GM23338 (cell line): Measurements from ENCODE around the gene JHY. TPM values are rescaled to one million over a fixed set of nuclear protein-coding genes. Genes with fewer than 3 reads are reported as not detected.

Source experiments
- ATAC-seq: fragments of 200-7000 bp; cut with Tn5 transposase; 3 replicates; pipeline ENCODE4 v1.9.1; 2020
- DNase-seq: peaks from one replicate; pipeline ENCODE4 v3.0.0-alpha.2; 2015; ENCODE audit warnings: low spot score
- H2AFZ ChIP-seq: fragments of 200-600 bp; sonication (generic); 2 replicates; pipeline ENCODE4 v1.8.0; 2016; ENCODE audit warnings: antibody characterized with exemption, mild to moderate bottlenecking, moderate library complexity
- H3F3A ChIP-seq: fragments of 200-600 bp; sonication (generic); replicated peaks from 2 replicates; pipeline ENCODE4 v1.8.0; 2017; ENCODE audit warnings: antibody characterized with exemption, mixed run types, low read depth
- H3K27ac ChIP-seq: fragments of 200-600 bp; sonication (generic); 2 replicates; pipeline ENCODE4 v1.6.1; 2016; ENCODE audit warnings: low read depth
- H3K27me3 ChIP-seq: fragments of 200-600 bp; sonication (generic); 2 replicates; pipeline ENCODE4 v1.8.0; 2016; ENCODE audit warnings: mild to moderate bottlenecking, mixed run types, moderate library complexity; ENCODE audit not compliant: insufficient read depth
- H3K36me3 ChIP-seq: fragments of 200-600 bp; sonication (generic); 2 replicates; pipeline ENCODE4 v1.8.0; 2016; ENCODE audit warnings: mild to moderate bottlenecking; ENCODE audit not compliant: insufficient read depth
- H3K4me1 ChIP-seq: fragments of 200-600 bp; sonication (generic); 2 replicates; pipeline ENCODE4 v1.8.0; 2016; ENCODE audit warnings: mild to moderate bottlenecking, moderate library complexity; ENCODE audit not compliant: insufficient read depth
- H3K4me2 ChIP-seq: fragments of 200-600 bp; sonication (generic); 2 replicates; pipeline ENCODE4 v1.7.1; 2017; ENCODE audit warnings: mixed run types
- H3K4me3 ChIP-seq: fragments of 200-600 bp; sonication (generic); 2 replicates; pipeline ENCODE4 v1.6.1; 2016; ENCODE audit warnings: mixed run types
- H3K79me2 ChIP-seq: fragments of 200-600 bp; sonication (generic); replicated peaks from 2 replicates; pipeline ENCODE4 v1.8.0; 2017; ENCODE audit warnings: mild to moderate bottlenecking; ENCODE audit not compliant: insufficient read depth
- H3K9me2 ChIP-seq: fragments of 200-600 bp; sonication (generic); 2 replicates; pipeline ENCODE4 v1.8.0; 2017; ENCODE audit not compliant: insufficient read depth
- H4K20me1 ChIP-seq: fragments of 200-600 bp; sonication (generic); replicated peaks from 2 replicates; pipeline ENCODE4 v1.8.0; 2017; ENCODE audit warnings: mild to moderate bottlenecking; ENCODE audit not compliant: insufficient read depth
- H3K27ac Mint-ChIP-seq: 2 replicates; pipeline ENCODE4 v1.8.0; 2020; ENCODE audit warnings: inconsistent platforms, mild to moderate bottlenecking, moderate library complexity, mixed read lengths
- H3K27me3 Mint-ChIP-seq: 3 replicates; pipeline ENCODE4 v1.8.0; 2022; ENCODE audit warnings: low read depth, mild to moderate bottlenecking, moderate library complexity, mixed read lengths, inconsistent platforms; ENCODE audit not compliant: insufficient read depth, poor library complexity
- H3K36me3 Mint-ChIP-seq: 3 replicates; pipeline ENCODE4 v1.8.0; 2021; ENCODE audit warnings: low read depth, mild to moderate bottlenecking, inconsistent platforms, moderate library complexity, mixed read lengths
- H3K4me1 Mint-ChIP-seq: 3 replicates; pipeline ENCODE4 v1.8.0; 2020; ENCODE audit warnings: mild to moderate bottlenecking, inconsistent platforms, mixed read lengths
- H3K4me3 Mint-ChIP-seq: 3 replicates; pipeline ENCODE4 v1.8.0; 2021; ENCODE audit warnings: moderate library complexity, mild to moderate bottlenecking, inconsistent platforms, mixed read lengths
- H3K9me3 Mint-ChIP-seq: 3 replicates; pipeline ENCODE4 v1.8.0; 2020; ENCODE audit warnings: moderate library complexity, mild to moderate bottlenecking, inconsistent platforms, mixed read lengths
- CREB1 ChIP-seq: fragments of 250-450 bp; sonication (Bioruptor Pico); IDR thresholded peaks from 2 replicates; pipeline ENCODE4 v1.5.0; 2020; ENCODE audit warnings: low read depth, mild to moderate bottlenecking, moderate library complexity
- EZH2 ChIP-seq: fragments of 200-600 bp; sonication (generic); IDR thresholded peaks from one replicate; pipeline ENCODE4 v1.8.0; 2017; ENCODE audit warnings: antibody characterized with exemption, mild to moderate bottlenecking, low read depth; ENCODE audit not compliant: unreplicated experiment
- EZH2phosphoT487 ChIP-seq: fragments of 200-600 bp; sonication (generic); IDR thresholded peaks from one replicate; pipeline ENCODE4 v1.8.1; 2018; ENCODE audit warnings: antibody characterized with exemption; ENCODE audit not compliant: unreplicated experiment
- JUNB ChIP-seq: IDR thresholded peaks from one replicate; pipeline ENCODE4 v1.6.1; 2016; ENCODE audit warnings: antibody characterized with exemption; ENCODE audit not compliant: unreplicated experiment
- NANOG ChIP-seq: IDR thresholded peaks from 2 replicates; pipeline ENCODE4 v1.6.1; 2016; ENCODE audit warnings: antibody characterized with exemption, borderline replicate concordance
- POLR2AphosphoS5 ChIP-seq: IDR thresholded peaks from 2 replicates; pipeline ENCODE4 v1.6.1; 2016; ENCODE audit warnings: antibody characterized with exemption, low read depth
- STAT1 ChIP-seq: IDR thresholded peaks from one replicate; pipeline ENCODE4 v1.6.1; 2016; ENCODE audit warnings: antibody characterized with exemption; ENCODE audit not compliant: unreplicated experiment
- ZNF114 ChIP-seq: fragments of 250-450 bp; sonication (Bioruptor Pico); IDR thresholded peaks from 2 replicates; pipeline ENCODE4 v1.5.0; 2020; ENCODE audit warnings: mild to moderate bottlenecking, moderate library complexity
- ZNF331 ChIP-seq: fragments of 250-450 bp; sonication (Bioruptor Pico); IDR thresholded peaks from 2 replicates; pipeline ENCODE4 v1.5.0; 2020; ENCODE audit warnings: low read depth, mild to moderate bottlenecking, moderate library complexity
- polyA plus RNA-seq: library from polyadenylated mRNA; unstranded; fragments of >200 nt; fragmentation: Nextera tagmentation; extraction: Ambion mirVana; gene quantifications from 2 replicates; pipeline ENCODE4 v1.2.1, GENCODE V29; 2016
- total RNA-seq: library from RNA; depleted of rRNA; stranded (reverse); fragments of >200 nt; shearing (Covaris generic); gene quantifications from 2 replicates; pipeline ENCODE4 v1.2.3, GENCODE V29; 2014
- TF ChIP-seq, protein P1 (sequence below): IDR thresholded peaks from one replicate; pipeline ENCODE4 v1.6.1; 2018; ENCODE audit warnings: antibody characterized with exemption; ENCODE audit not compliant: unreplicated experiment
- TF ChIP-seq, protein P2 (sequence below), 2 experiments: fragments of 200-600 bp in 1 of 2; sonication (generic) in 1 of 2; conservative IDR thresholded peaks; 2 replicates each; pipeline versions ENCODE4 v1.5.1 to v1.6.1; 2016 to 2017; ENCODE audit warnings: antibody characterized with exemption in 2 of 2, low read depth in 2 of 2, mild to moderate bottlenecking in 2 of 2, moderate library complexity in 1 of 2
- TF ChIP-seq, protein P3 (sequence below): IDR thresholded peaks from 2 replicates; pipeline ENCODE4 v1.6.1; 2016; ENCODE audit warnings: antibody characterized with exemption
- TF ChIP-seq, protein P4 (sequence below): fragments of 250-450 bp; sonication (Bioruptor Pico); IDR thresholded peaks from 2 replicates; pipeline ENCODE4 v1.5.0; 2020; ENCODE audit warnings: mild to moderate bottlenecking, moderate library complexity

The JHY gene
- total and polyA plus RNA-seq, 2 experiments from 2014 or later = 0.94 to 0.97 TPM

DNA sequence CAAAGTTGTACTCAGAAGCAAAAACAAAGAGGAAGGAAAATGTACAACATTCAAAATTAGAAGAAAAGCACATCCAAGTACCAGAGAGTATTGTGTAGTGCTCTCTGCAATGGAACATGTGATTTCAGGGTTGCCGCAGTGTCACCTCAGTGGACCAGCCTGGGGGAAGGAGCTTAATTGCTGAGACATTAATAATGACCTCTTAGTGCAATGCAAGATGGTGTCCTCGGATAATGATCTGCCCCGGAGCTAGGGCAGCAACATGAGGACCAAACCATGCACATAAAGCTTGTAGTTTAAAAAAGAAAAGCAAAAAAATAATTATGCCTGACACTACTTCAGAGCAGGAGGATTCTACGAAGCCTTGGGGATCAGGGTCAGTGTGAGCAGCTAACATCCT, 11.3 kb upstream of the JHY start:
- Histone ChIP-seq H3K4me3 (no peak overlapping the region), H3K36me3 (no peaks in the 10 kb centered on the region), H3K79me2 (no peaks in the 10 kb centered on the region), H3K27ac (no peak overlapping the region), H3K4me2 (no peak overlapping the region), H4K20me1 (no peaks in the 10 kb centered on the region), H2AFZ (no peak overlapping the region), H3K4me1 (no peaks in the 10 kb centered on the region), H3K9me2 (no peaks in the 10 kb centered on the region), H3K27me3 (no peaks in the 10 kb centered on the region), H3F3A (no peaks in the 10 kb centered on the region)
- DNase-seq (no peak), ATAC-seq (no peak)
- Mint-ChIP-seq H3K4me3 (no peak overlapping the region), H3K36me3 (no peaks in the 10 kb centered on the region), H3K9me3 (no peaks in the 10 kb centered on the region), H3K27me3 (no peaks in the 10 kb centered on the region), H3K4me1 (no peaks in the 10 kb centered on the region), H3K27ac (no peak overlapping the region)
- TF ChIP-seq JUNB = no peak
- TF ChIP-seq ZNF114 (CRISPR knock-in tag) = no peak
- no peak for TF ChIP-seq ZNF331 (CRISPR knock-in tag)
- no peak for TF ChIP-seq CREB1 (CRISPR knock-in tag)
- TF ChIP-seq POLR2AphosphoS5 = no peak
- TF ChIP-seq, protein P1, sequence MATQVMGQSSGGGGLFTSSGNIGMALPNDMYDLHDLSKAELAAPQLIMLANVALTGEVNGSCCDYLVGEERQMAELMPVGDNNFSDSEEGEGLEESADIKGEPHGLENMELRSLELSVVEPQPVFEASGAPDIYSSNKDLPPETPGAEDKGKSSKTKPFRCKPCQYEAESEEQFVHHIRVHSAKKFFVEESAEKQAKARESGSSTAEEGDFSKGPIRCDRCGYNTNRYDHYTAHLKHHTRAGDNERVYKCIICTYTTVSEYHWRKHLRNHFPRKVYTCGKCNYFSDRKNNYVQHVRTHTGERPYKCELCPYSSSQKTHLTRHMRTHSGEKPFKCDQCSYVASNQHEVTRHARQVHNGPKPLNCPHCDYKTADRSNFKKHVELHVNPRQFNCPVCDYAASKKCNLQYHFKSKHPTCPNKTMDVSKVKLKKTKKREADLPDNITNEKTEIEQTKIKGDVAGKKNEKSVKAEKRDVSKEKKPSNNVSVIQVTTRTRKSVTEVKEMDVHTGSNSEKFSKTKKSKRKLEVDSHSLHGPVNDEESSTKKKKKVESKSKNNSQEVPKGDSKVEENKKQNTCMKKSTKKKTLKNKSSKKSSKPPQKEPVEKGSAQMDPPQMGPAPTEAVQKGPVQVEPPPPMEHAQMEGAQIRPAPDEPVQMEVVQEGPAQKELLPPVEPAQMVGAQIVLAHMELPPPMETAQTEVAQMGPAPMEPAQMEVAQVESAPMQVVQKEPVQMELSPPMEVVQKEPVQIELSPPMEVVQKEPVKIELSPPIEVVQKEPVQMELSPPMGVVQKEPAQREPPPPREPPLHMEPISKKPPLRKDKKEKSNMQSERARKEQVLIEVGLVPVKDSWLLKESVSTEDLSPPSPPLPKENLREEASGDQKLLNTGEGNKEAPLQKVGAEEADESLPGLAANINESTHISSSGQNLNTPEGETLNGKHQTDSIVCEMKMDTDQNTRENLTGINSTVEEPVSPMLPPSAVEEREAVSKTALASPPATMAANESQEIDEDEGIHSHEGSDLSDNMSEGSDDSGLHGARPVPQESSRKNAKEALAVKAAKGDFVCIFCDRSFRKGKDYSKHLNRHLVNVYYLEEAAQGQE = no peak
- no peak for TF ChIP-seq EZH2phosphoT487
- TF ChIP-seq, protein P2, sequence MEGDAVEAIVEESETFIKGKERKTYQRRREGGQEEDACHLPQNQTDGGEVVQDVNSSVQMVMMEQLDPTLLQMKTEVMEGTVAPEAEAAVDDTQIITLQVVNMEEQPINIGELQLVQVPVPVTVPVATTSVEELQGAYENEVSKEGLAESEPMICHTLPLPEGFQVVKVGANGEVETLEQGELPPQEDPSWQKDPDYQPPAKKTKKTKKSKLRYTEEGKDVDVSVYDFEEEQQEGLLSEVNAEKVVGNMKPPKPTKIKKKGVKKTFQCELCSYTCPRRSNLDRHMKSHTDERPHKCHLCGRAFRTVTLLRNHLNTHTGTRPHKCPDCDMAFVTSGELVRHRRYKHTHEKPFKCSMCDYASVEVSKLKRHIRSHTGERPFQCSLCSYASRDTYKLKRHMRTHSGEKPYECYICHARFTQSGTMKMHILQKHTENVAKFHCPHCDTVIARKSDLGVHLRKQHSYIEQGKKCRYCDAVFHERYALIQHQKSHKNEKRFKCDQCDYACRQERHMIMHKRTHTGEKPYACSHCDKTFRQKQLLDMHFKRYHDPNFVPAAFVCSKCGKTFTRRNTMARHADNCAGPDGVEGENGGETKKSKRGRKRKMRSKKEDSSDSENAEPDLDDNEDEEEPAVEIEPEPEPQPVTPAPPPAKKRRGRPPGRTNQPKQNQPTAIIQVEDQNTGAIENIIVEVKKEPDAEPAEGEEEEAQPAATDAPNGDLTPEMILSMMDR (conservative IDR thresholded peaks at IDR 0.05; ENCODE audit: low read depth in 2 of 2) = no peak
- TF ChIP-seq NANOG = no peak
- no peak for TF ChIP-seq STAT1
- TF ChIP-seq EZH2 = no peak
- TF ChIP-seq, protein P3, sequence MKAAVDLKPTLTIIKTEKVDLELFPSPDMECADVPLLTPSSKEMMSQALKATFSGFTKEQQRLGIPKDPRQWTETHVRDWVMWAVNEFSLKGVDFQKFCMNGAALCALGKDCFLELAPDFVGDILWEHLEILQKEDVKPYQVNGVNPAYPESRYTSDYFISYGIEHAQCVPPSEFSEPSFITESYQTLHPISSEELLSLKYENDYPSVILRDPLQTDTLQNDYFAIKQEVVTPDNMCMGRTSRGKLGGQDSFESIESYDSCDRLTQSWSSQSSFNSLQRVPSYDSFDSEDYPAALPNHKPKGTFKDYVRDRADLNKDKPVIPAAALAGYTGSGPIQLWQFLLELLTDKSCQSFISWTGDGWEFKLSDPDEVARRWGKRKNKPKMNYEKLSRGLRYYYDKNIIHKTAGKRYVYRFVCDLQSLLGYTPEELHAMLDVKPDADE = no peak
- TF ChIP-seq, protein P4, sequence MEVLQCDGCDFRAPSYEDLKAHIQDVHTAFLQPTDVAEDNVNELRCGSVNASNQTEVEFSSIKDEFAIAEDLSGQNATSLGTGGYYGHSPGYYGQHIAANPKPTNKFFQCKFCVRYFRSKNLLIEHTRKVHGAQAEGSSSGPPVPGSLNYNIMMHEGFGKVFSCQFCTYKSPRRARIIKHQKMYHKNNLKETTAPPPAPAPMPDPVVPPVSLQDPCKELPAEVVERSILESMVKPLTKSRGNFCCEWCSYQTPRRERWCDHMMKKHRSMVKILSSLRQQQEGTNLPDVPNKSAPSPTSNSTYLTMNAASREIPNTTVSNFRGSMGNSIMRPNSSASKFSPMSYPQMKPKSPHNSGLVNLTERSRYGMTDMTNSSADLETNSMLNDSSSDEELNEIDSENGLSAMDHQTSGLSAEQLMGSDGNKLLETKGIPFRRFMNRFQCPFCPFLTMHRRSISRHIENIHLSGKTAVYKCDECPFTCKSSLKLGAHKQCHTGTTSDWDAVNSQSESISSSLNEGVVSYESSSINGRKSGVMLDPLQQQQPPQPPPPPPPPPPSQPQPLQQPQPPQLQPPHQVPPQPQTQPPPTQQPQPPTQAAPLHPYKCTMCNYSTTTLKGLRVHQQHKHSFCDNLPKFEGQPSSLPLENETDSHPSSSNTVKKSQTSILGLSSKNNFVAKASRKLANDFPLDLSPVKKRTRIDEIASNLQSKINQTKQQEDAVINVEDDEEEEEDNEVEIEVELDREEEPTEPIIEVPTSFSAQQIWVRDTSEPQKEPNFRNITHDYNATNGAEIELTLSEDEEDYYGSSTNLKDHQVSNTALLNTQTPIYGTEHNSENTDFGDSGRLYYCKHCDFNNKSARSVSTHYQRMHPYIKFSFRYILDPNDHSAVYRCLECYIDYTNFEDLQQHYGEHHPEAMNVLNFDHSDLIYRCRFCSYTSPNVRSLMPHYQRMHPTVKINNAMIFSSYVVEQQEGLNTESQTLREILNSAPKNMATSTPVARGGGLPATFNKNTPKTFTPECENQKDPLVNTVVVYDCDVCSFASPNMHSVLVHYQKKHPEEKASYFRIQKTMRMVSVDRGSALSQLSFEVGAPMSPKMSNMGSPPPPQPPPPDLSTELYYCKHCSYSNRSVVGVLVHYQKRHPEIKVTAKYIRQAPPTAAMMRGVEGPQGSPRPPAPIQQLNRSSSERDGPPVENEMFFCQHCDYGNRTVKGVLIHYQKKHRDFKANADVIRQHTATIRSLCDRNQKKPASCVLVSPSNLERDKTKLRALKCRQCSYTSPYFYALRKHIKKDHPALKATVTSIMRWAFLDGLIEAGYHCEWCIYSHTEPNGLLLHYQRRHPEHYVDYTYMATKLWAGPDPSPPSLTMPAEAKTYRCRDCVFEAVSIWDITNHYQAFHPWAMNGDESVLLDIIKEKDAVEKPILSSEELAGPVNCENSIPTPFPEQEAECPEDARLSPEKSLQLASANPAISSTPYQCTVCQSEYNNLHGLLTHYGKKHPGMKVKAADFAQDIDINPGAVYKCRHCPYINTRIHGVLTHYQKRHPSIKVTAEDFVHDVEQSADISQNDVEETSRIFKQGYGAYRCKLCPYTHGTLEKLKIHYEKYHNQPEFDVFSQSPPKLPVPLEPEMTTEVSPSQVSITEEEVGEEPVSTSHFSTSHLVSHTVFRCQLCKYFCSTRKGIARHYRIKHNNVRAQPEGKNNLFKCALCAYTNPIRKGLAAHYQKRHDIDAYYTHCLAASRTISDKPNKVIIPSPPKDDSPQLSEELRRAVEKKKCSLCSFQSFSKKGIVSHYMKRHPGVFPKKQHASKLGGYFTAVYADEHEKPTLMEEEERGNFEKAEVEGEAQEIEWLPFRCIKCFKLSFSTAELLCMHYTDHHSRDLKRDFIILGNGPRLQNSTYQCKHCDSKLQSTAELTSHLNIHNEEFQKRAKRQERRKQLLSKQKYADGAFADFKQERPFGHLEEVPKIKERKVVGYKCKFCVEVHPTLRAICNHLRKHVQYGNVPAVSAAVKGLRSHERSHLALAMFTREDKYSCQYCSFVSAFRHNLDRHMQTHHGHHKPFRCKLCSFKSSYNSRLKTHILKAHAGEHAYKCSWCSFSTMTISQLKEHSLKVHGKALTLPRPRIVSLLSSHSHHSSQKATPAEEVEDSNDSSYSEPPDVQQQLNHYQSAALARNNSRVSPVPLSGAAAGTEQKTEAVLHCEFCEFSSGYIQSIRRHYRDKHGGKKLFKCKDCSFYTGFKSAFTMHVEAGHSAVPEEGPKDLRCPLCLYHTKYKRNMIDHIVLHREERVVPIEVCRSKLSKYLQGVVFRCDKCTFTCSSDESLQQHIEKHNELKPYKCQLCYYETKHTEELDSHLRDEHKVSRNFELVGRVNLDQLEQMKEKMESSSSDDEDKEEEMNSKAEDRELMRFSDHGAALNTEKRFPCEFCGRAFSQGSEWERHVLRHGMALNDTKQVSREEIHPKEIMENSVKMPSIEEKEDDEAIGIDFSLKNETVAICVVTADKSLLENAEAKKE (CRISPR knock-in tag) = no peak
